IMR-90 (cell line): ENCODE data around the gene ITPR3. TPM values are rescaled to one million over a fixed set of nuclear protein-coding genes. Genes with fewer than 3 reads are reported as not detected.

Experiments used
- ATAC-seq: fragments of 200-7000 bp; cut with Tn5 transposase; 2 replicates; pipeline ENCODE4 v1.9.1; 2020; ENCODE audit warnings: low read depth, mild to moderate bottlenecking, moderate library complexity
- BruUV-seq: library from RNA; stranded (reverse); fragments of 400-500 nt; replicated peaks from 2 replicates; lab custom pipeline; 2021; lab: Mats Ljungman, UMichigan
- CTCF ChIA-PET: fragments of 300-600 bp; formaldehyde crosslinking; extraction: SDS; loops from one replicate; lab custom pipeline; 2021; ENCODE audit warnings: antibody characterized with exemption; lab: Yijun Ruan, JAX
- POLR2A ChIA-PET: fragments of 300-600 bp; sonication (Branson Sonifier 250); formaldehyde crosslinking; loops from one replicate; lab custom pipeline; 2022; ENCODE audit warnings: antibody characterized with exemption; ENCODE audit not compliant: unreplicated experiment; lab: Charles Lee
- DNase-seq: peaks from one replicate; pipeline ENCODE4 v3.0.0; 2013
- H2AFZ ChIP-seq: replicated peaks from 2 replicates; pipeline ENCODE3; 2013; ENCODE audit warnings: low read length, mild to moderate bottlenecking; ENCODE audit not compliant: poor library complexity
- H2AK5ac ChIP-seq: 2 replicates; pipeline ENCODE4 v1.6.1; 2013; ENCODE audit warnings: low read depth, low read length, inconsistent platforms
- H2AK9ac ChIP-seq: replicated peaks from 2 replicates; pipeline ENCODE3; 2013; ENCODE audit warnings: mild to moderate bottlenecking, low read depth, low read length, moderate library complexity; ENCODE audit not compliant: poor library complexity
- H2BK120ac ChIP-seq: 2 replicates; pipeline ENCODE4 v1.6.1; 2013; ENCODE audit warnings: low read depth, low read length, inconsistent platforms
- H2BK15ac ChIP-seq: 3 replicates; pipeline ENCODE4 v1.6.1; 2013; ENCODE audit warnings: low read depth, low read length, inconsistent platforms
- H2BK20ac ChIP-seq: 2 replicates; pipeline ENCODE4 v1.6.1; 2013; ENCODE audit warnings: low read depth, mild to moderate bottlenecking, inconsistent platforms, low read length, moderate library complexity
- H2BK5ac ChIP-seq: 2 replicates; pipeline ENCODE4 v1.6.1; 2013; ENCODE audit warnings: mild to moderate bottlenecking, low read depth, low read length, inconsistent platforms; ENCODE audit not compliant: poor library complexity, severe bottlenecking
- H3K14ac ChIP-seq: replicated peaks from 2 replicates; pipeline ENCODE4 v1.6.1; 2013; ENCODE audit warnings: low read depth, low read length, inconsistent platforms
- H3K18ac ChIP-seq: 2 replicates; pipeline ENCODE4 v1.6.1; 2013; ENCODE audit warnings: low read depth, low read length, control low read depth
- H3K23ac ChIP-seq: 2 replicates; pipeline ENCODE4 v1.6.1; 2013; ENCODE audit warnings: low read depth, low read length, inconsistent platforms
- H3K27ac ChIP-seq: 2 replicates; pipeline ENCODE4 v1.5.1; 2013; ENCODE audit warnings: mild to moderate bottlenecking, control low read depth, low read length; ENCODE audit not compliant: insufficient read depth
- H3K27me3 ChIP-seq: 2 replicates; pipeline ENCODE4 v1.6.1; 2013; ENCODE audit warnings: low read length; ENCODE audit not compliant: control insufficient read depth, insufficient read depth
- H3K36me3 ChIP-seq: 2 replicates; pipeline ENCODE4 v1.6.1; 2013; ENCODE audit warnings: low read length, mixed read lengths; ENCODE audit not compliant: control insufficient read depth, insufficient read depth
- H3K4ac ChIP-seq: 2 replicates; pipeline ENCODE4 v1.6.1; 2013; ENCODE audit warnings: low read depth, low read length, inconsistent platforms
- H3K4me1 ChIP-seq: 2 replicates; pipeline ENCODE4 v1.6.1; 2013; ENCODE audit warnings: low read length, mixed read lengths; ENCODE audit not compliant: control insufficient read depth, insufficient read depth
- H3K4me2 ChIP-seq: 2 replicates; pipeline ENCODE4 v1.6.1; 2013; ENCODE audit warnings: low read depth, mild to moderate bottlenecking, control low read depth, low read length, moderate library complexity
- H3K4me3 ChIP-seq: 2 replicates; pipeline ENCODE4 v1.5.1; 2013; ENCODE audit warnings: low read depth, mild to moderate bottlenecking, control low read depth, low read length, moderate library complexity; ENCODE audit not compliant: insufficient read depth
- H3K56ac ChIP-seq: 2 replicates; pipeline ENCODE4 v1.6.1; 2013; ENCODE audit warnings: low read length, inconsistent platforms; ENCODE audit not compliant: insufficient read depth; ENCODE audit errors: extremely low read depth
- H3K79me1 ChIP-seq, 2 experiments: 2 replicates each; pipeline ENCODE4 v1.6.1; 2013; ENCODE audit warnings: low read length in 2 of 2, inconsistent platforms in 1 of 2, low read depth in 1 of 2
- H3K9ac ChIP-seq: 2 replicates; pipeline ENCODE4 v1.6.1; 2013; ENCODE audit warnings: low read depth, low read length, control low read depth
- H3K9me1 ChIP-seq: 2 replicates; pipeline ENCODE4 v1.6.1; 2013; ENCODE audit warnings: low read length, inconsistent platforms; ENCODE audit not compliant: insufficient read depth
- H3K9me3 ChIP-seq: 2 replicates; pipeline ENCODE4 v1.6.1; 2013; ENCODE audit warnings: low read length; ENCODE audit not compliant: control insufficient read depth, insufficient read depth
- H4K20me1 ChIP-seq: 2 replicates; pipeline ENCODE4 v1.6.1; 2013; ENCODE audit warnings: low read length, inconsistent platforms; ENCODE audit not compliant: insufficient read depth
- H4K5ac ChIP-seq: 2 replicates; pipeline ENCODE4 v1.6.1; 2013; ENCODE audit warnings: mild to moderate bottlenecking, low read depth, low read length, control low read depth
- H4K8ac ChIP-seq, 2 experiments: 2 replicates each; pipeline ENCODE4 v1.6.1; 2013; ENCODE audit warnings: low read depth in 2 of 2, low read length in 2 of 2, control low read depth in 1 of 2, inconsistent platforms in 1 of 2
- H4K91ac ChIP-seq: 2 replicates; pipeline ENCODE4 v1.6.1; 2013; ENCODE audit warnings: low read depth, low read length, inconsistent platforms; ENCODE audit not compliant: insufficient read depth
- BHLHE40 ChIP-seq: fragments of 150-350 bp; IDR thresholded peaks from 2 replicates; pipeline ENCODE4 v1.6.1; 2016; ENCODE audit warnings: mild to moderate bottlenecking, low read depth, low read length
- CHD1 ChIP-seq: IDR thresholded peaks from 2 replicates; pipeline ENCODE4 v1.6.1; 2012; ENCODE audit warnings: low read depth, low read length, improper control_type of control experiment
- FOS ChIP-seq: fragments of 150-350 bp; IDR thresholded peaks from 2 replicates; pipeline ENCODE4 v1.6.1; 2016; ENCODE audit warnings: low read depth, low read length
- RCOR1 ChIP-seq: IDR thresholded peaks from 2 replicates; pipeline ENCODE4 v1.6.1; 2012; ENCODE audit warnings: mild to moderate bottlenecking, low read length, improper control_type of control experiment; ENCODE audit not compliant: insufficient replicate concordance
- WGBS, 2 experiments: methylation state at CpG; one replicate each; pipeline versions ENCODE4 v1.1.5 to v1.1.7; 2013; ENCODE audit warnings: missing lambda C conversion rate in 2 of 2; ENCODE audit not compliant: insufficient read length in 1 of 2; ENCODE audit errors: extremely low coverage in 2 of 2; 5-methylcytosine and 5-hydroxymethylcytosine counted together
- dilution Hi-C: fragments of 300-500 bp; cut with HindIII; formaldehyde crosslinking; loops from one replicate; pipeline ENCODE4 v1.14.3; 2018; ENCODE audit warnings: low sequenced_read_pairs; ENCODE audit not compliant: unreplicated experiment
- in situ Hi-C: fragments of 300-500 bp; cut with MboI; formaldehyde crosslinking; loops from 3 replicates; pipeline ENCODE4 v1.14.3; 2019; ENCODE audit warnings: low sequenced_read_pairs, inconsistent platforms, mixed read lengths
- intact Hi-C: fragments of 100-400 bp; cut with micrococcal nuclease; formaldehyde crosslinking; loops from 2 replicates; pipeline ENCODE4 v1.10.0; 2022
- polyA plus RNA-seq, 3 experiments: library from polyadenylated mRNA; depleted of rRNA; stranded (reverse); fragments of >200 nt; gene quantifications; 2 replicates each; pipeline ENCODE4 v1.2.3, GENCODE V29; 2012; ENCODE audit warnings: low replicate concordance in 1 of 3
- total RNA-seq: library from RNA; depleted of rRNA; stranded (reverse); fragments of >200 nt; gene quantifications from 2 replicates; pipeline ENCODE4 v1.2.3, GENCODE V29; 2012

Gene ITPR3
- total and polyA plus RNA-seq, 2 of the 4 experiments (the other 2 are of a cell fraction), result 1.6 to 3.7 TPM

DNA sequence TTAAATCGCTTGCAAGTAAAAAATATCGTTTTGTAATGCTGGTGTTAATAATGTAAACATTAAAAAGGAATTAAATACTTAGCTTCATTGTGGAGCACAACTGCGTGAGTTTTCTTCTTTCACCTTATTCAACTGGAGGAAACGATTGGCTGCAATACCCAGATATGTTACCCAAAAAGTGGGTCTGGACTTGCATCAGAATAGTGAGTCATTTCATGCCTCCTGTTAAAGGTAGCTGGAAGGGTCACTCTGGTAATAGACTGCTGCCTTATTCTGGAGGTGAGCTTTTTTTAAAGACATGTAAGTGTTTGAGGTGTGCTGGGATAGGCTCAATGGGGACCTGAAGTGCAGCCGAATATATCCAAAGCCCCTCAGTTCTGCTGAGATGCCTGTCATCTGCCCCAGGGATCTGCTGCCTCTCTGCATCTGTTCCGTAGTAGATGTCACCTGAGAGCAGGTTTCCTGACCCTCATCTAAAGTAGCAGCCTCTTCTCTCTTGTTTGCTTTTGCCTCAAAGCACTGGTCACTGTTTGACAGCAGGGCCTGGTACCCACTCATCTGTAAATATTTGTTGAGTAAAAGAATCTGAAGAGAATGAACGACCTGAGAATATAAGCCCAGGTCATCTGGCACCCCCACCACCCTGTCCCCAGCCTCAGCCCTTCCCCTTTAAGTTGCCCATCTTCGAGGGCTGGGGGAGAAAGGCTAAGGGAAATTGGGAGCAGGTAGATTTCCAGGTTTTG, 95.9 kb downstream of the ITPR3 start:
- dilution Hi-C loops, result no loop called here
- no peaks in the 10 kb centered on the region for H3K9me1 ChIP-seq
- WGBS, 2 experiments, result 80% methylated on average over 2 of the region's 8 CpGs; no CpG with 5 or more reads in 1 of the 2 experiments
- H2BK120ac ChIP-seq, result no peak overlapping the region
- TF ChIP-seq RCOR1 (no peak), FOS (no peak), BHLHE40 (no peak), CHD1 (no peak)
- H3K79me1 ChIP-seq, result no peaks in the 10 kb centered on the region
- no peak overlapping the region for H4K91ac ChIP-seq
- H2BK20ac ChIP-seq, result no peak overlapping the region
- H4K20me1 ChIP-seq, result no peaks in the 10 kb centered on the region
- no peak for DNase-seq
- H3K4me3 ChIP-seq, result no peak overlapping the region
- H3K4ac ChIP-seq, result no peak overlapping the region
- in situ Hi-C loops, result loop anchor here (10.0 kb wide), 1 partner anchor 438 kb away; no protein-coding TSS in a partner anchor
- H3K9me3 ChIP-seq, result no peaks in the 10 kb centered on the region
- H2AK5ac ChIP-seq, result no peak overlapping the region
- no peak overlapping the region for H2BK5ac ChIP-seq
- H3K56ac ChIP-seq, result no peak overlapping the region
- H2AFZ ChIP-seq, result no peak overlapping the region
- no peak overlapping the region for H4K5ac ChIP-seq
- no peak overlapping the region for H2BK15ac ChIP-seq
- H2AK9ac ChIP-seq, result no peak overlapping the region
- intact Hi-C loops, result no loop called here
- ChIA-PET POLR2A (no interaction called here), CTCF (interaction anchor here (0.6 kb wide), 1 partner anchor 73 kb away, joined by 3 read pairs; no protein-coding TSS in a partner anchor)
- ATAC-seq, result no peak
- no peak overlapping the region for H3K4me2 ChIP-seq
- H3K18ac ChIP-seq, result no peak overlapping the region
- H3K23ac ChIP-seq, result no peak overlapping the region
- H3K36me3 ChIP-seq, result no peaks in the 10 kb centered on the region
- H3K4me1 ChIP-seq, result no peaks in the 10 kb centered on the region
- no TSS peak for BruUV-seq
- H3K27me3 ChIP-seq, result peaks cover 47% of the 10 kb centered on the region
- H3K14ac ChIP-seq, result no peak overlapping the region
- no peak overlapping the region for H3K9ac ChIP-seq
- H4K8ac ChIP-seq, result no peak overlapping the region
- no peak overlapping the region for H3K27ac ChIP-seq
